Vagina (tissue), 2 donors: ENCODE measurements around the gene RPS26. TPM values are rescaled to one million over a fixed set of nuclear protein-coding genes. Genes with fewer than 3 reads are reported as not detected.
A peak's percentile ranks its signal among the peaks of the same experiment; 100 is the strongest.

Experiments
- DNase-seq, 2 donors: peaks; one replicate each; pipeline ENCODE4 v3.0.0-alpha.2; 2017; ENCODE audit errors: extremely low spot score in 2 of 2
- H3K27ac ChIP-seq: fragments of 200-600 bp; sonication (generic); one replicate; pipeline ENCODE4 v1.5.1; 2019
- H3K27me3 ChIP-seq: fragments of 200-600 bp; sonication (generic); one replicate; pipeline ENCODE4 v1.5.1; 2019
- H3K36me3 ChIP-seq, 2 donors: fragments of 200-600 bp; sonication (generic); one replicate each; pipeline ENCODE4 v1.5.1; 2017 to 2019
- H3K4me1 ChIP-seq: fragments of 200-600 bp; sonication (generic); one replicate; pipeline ENCODE4 v1.5.1; 2019
- H3K4me3 ChIP-seq, 2 donors: fragments of 200-600 bp; sonication (generic); 1 replicate in 1 of 2; 2 replicates in 1 of 2; pipeline ENCODE4 v1.5.1; 2016 to 2019
- H3K9me3 ChIP-seq: fragments of 200-600 bp; sonication (generic); one replicate; pipeline ENCODE4 v1.5.1; 2019
- CTCF ChIP-seq, 3 experiments: fragments of 450-650 bp in 2 of 3; fragments of 200-600 bp in 1 of 3; sonication (generic) in 1 of 3; IDR thresholded peaks; one replicate each; pipeline ENCODE4 v1.5.1; 2017 to 2019; ENCODE audit warnings: antibody characterized with exemption in 3 of 3, mild to moderate bottlenecking in 2 of 3, moderate library complexity in 2 of 3
- POLR2A ChIP-seq, 2 donors: fragments of 450-650 bp; IDR thresholded peaks; one replicate each; pipeline ENCODE4 v1.6.1; 2017; ENCODE audit warnings: antibody characterized with exemption in 2 of 2, mild to moderate bottlenecking in 2 of 2, moderate library complexity in 2 of 2
- POLR2AphosphoS5 ChIP-seq, 2 donors: sonication (generic); formaldehyde crosslinking; IDR thresholded peaks; one replicate each; pipeline ENCODE4 v1.9.0; 2017; ENCODE audit warnings: antibody characterized with exemption in 2 of 2, mild to moderate bottlenecking in 2 of 2, low read depth in 1 of 2; ENCODE audit not compliant: insufficient read depth in 1 of 2
- intact Hi-C: fragments of 100-400 bp; cut with DNase I; formaldehyde crosslinking; loops from one replicate; pipeline ENCODE4 v1.15.1; 2023
- total RNA-seq: library from RNA; depleted of rRNA; stranded (reverse); fragments of >200 nt; gene quantifications from one replicate; pipeline ENCODE4 v1.2.3, GENCODE V29; 2016

The RPS26 gene
- total RNA-seq, 1 donor from 2014 or later, result 597 TPM

DNA sequence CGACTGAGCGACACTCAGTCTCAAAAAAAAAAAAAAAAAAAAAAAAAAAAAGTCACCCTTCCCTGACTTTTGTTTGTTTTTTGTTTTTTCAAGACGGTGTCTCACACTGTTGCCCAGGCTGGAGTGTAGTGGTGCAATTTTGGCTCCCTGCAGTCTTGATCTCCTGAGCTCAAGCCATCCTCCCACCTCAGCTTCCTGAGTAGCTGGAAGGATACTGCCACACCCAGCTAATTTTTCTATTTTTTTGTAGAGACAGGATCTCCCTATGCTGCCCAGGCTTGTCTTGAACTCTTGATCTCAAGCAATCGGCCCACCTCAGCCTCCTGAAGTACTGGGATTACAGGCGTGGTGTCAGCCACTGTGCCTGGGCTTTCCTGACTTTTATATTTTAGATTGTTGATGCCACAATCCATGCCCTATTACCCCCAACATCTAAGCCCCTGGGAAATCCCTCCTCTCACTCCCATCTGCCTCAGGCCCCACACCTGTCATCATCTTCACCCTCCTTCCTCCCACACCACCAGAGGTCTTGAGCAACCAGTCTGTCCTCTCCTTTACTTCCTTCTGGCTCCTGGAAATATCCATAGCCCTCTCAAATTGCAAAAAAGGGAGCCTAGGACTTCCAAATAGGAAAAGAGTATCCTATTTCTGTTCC is 13.1 kb upstream of the RPS26 start:
- Histone ChIP-seq H3K4me3 (no peak overlapping the region), H3K4me1 (peaks cover 5% of the 10 kb centered on the region), H3K36me3 (peaks cover 0 to 32% of the 10 kb centered on the region in 2 donors), H3K27me3 (no peaks in the 10 kb centered on the region), H3K27ac (no peak overlapping the region), H3K9me3 (no peaks in the 10 kb centered on the region)
- TF ChIP-seq POLR2AphosphoS5 (IDR thresholded peaks at IDR 0.05; ENCODE audit: insufficient read depth in 1 of 2, low read depth in 1 of 2), result no peak
- TF ChIP-seq POLR2A (IDR thresholded peaks at IDR 0.05), result no peak
- TF ChIP-seq CTCF (IDR thresholded peaks at IDR 0.05), result no peak
- intact Hi-C loops, result no loop called here
- DNase-seq, result no peak

DNA sequence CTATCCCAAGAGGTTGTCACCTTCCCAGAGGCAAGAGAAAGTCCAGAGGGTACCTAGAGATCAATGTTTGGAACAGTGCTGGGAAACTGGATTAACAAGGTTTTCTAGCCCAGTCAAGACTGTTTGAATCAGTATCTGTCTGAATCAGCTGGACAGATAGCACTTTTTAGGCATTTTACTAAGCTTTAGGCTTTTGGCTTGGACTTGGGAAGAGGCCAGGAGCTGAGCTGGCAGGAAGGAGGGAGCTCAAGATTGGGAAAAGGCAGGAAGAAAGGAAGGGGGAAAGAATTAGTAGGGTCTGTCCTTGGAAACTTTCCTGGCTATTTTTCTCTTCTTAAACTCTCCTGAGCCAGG is 12.6 kb upstream of the RPS26 start:
- Histone ChIP-seq H3K4me1 (peaks cover 5% of the 10 kb centered on the region), H3K9me3 (no peaks in the 10 kb centered on the region), H3K27me3 (no peaks in the 10 kb centered on the region), H3K36me3 (peaks cover 0 to 35% of the 10 kb centered on the region in 2 donors), H3K4me3 (no peak overlapping the region), H3K27ac (no peak overlapping the region)
- DNase-seq, result no peak
- intact Hi-C loops, result no loop called here
- TF ChIP-seq POLR2AphosphoS5 (IDR thresholded peaks at IDR 0.05; ENCODE audit: insufficient read depth in 1 of 2, low read depth in 1 of 2), result no peak
- TF ChIP-seq CTCF (IDR thresholded peaks at IDR 0.05), result no peak
- TF ChIP-seq POLR2A (IDR thresholded peaks at IDR 0.05), result no peak

DNA sequence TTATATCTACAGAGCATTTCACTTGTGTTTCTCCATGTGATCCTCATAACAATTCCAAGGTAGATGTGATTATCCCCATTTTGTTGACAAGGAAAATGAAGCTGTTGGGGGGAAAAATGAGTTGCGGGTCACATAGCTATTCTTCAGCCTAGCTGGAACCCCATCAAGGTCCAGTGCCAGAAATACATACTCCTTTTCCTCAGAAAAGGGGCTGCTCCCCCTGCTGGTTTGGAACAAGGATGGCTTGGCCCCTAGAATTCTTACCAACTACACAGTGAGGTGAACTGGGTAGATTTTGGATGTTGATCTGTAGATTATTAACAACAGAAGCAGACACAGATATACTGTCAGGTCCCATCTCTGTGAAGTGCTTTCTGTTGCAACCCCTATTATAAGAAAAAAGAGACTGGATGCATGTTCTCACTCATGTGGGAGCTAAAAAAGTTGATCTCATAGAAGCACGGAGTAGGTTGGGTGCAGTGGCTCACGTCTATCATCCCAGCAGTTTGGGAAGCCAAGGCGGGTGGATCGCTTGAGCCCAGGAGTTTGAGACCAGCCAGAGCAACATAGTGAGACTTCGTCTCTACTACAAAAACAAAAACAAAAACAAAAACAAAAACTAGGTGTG is 11.9 kb upstream of the RPS26 start:
- no peak overlapping the region for H3K27ac ChIP-seq
- H3K27me3 ChIP-seq, result no peaks in the 10 kb centered on the region
- H3K36me3 ChIP-seq, result peaks cover 0 to 41% of the 10 kb centered on the region in 2 donors
- H3K4me1 ChIP-seq, result peaks cover 5% of the 10 kb centered on the region
- no peak overlapping the region for H3K4me3 ChIP-seq
- peak in 1 of 3 experiments; percentile 39 for TF ChIP-seq CTCF (IDR thresholded peaks at IDR 0.05)
- TF ChIP-seq POLR2A (IDR thresholded peaks at IDR 0.05), result no peak
- DNase-seq, result no peak
- intact Hi-C loops, result no loop called here
- no peaks in the 10 kb centered on the region for H3K9me3 ChIP-seq

DNA sequence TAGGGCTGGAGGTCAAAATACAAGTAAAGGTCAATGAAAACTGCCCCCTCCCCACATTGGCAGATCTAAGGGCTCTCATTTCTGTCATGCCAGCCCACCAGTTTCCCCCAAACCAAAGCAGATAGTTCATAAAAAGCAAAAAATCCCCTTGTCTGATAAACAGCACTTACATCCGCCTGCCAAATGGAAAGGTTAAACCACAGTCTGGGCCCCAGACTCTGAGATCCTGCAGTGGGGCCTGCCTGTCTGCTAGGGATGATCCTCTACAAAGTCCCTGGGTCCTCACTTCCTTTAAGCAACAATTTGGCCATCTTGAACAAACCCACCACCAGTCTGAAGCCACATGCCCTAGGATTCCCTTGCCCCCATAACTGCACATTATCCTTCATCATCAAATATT is 9.7 kb upstream of the RPS26 start:
- Histone ChIP-seq H3K27ac (no peak overlapping the region), H3K4me3 (no peak overlapping the region), H3K36me3 (peaks cover 0 to 36% of the 10 kb centered on the region in 2 donors), H3K27me3 (no peaks in the 10 kb centered on the region), H3K9me3 (no peaks in the 10 kb centered on the region), H3K4me1 (peaks cover 5% of the 10 kb centered on the region)
- DNase-seq, result no peak
- TF ChIP-seq POLR2A (IDR thresholded peaks at IDR 0.05) (no peak), CTCF (IDR thresholded peaks at IDR 0.05) (no peak), POLR2AphosphoS5 (IDR thresholded peaks at IDR 0.05; ENCODE audit: insufficient read depth in 1 of 2, low read depth in 1 of 2) (no peak)
- intact Hi-C loops, result no loop called here

- no peak for DNase-seq
- Histone ChIP-seq H3K4me1 (no peaks in the 10 kb centered on the region), H3K27ac (no peak overlapping the region), H3K4me3 (no peak overlapping the region), H3K27me3 (no peaks in the 10 kb centered on the region), H3K9me3 (no peaks in the 10 kb centered on the region), H3K36me3 (peaks cover 0 to 28% of the 10 kb centered on the region in 2 donors)
- intact Hi-C loops, result no loop called here
- TF ChIP-seq POLR2AphosphoS5 (IDR thresholded peaks at IDR 0.05; ENCODE audit: insufficient read depth in 1 of 2, low read depth in 1 of 2) (no peak), CTCF (IDR thresholded peaks at IDR 0.05) (no peak), POLR2A (IDR thresholded peaks at IDR 0.05) (no peak)
Measured at GRCh38 chr12:56034586-56035332, 7.0 kb upstream of the RPS26 start.
